Activated naive CD8-positive, alpha-beta T cell treated with anti-CD3 and anti-CD28 coated beads, Interleukin-2, amount 10 ng/mL, durations not matched to agents 7 days and 5 days (primary cell): ENCODE results near the gene MAP3K3. TPM values are rescaled to one million over a fixed set of nuclear protein-coding genes. Genes with fewer than 3 reads are reported as not detected.

Experiments used
- ATAC-seq: fragments of 150-1000 bp; cut with Tn5 transposase; one replicate; pipeline ENCODE4 v1.10.0; 2021; ENCODE audit warnings: low read depth, moderate library complexity
- POLR2A ChIA-PET: fragments of 350-600 bp; sonication (Branson Sonifier 250); formaldehyde crosslinking; loops from one replicate; lab custom pipeline; 2021; ENCODE audit warnings: antibody characterized with exemption; lab: Charles Lee
- DNase-seq: peaks from one replicate; pipeline ENCODE4 v3.0.0; 2021
- H3K27ac Mint-ChIP-seq: one replicate; pipeline ENCODE4 v1.8.0; 2022; ENCODE audit warnings: mild to moderate bottlenecking, mixed read lengths
- H3K27me3 Mint-ChIP-seq: one replicate; pipeline ENCODE4 v1.8.0; 2022; ENCODE audit warnings: mild to moderate bottlenecking, moderate library complexity, mixed read lengths
- H3K36me3 Mint-ChIP-seq: one replicate; pipeline ENCODE4 v1.8.0; 2021; ENCODE audit warnings: mild to moderate bottlenecking, mixed read lengths
- H3K4me1 Mint-ChIP-seq: one replicate; pipeline ENCODE4 v1.8.0; 2021; ENCODE audit warnings: mixed read lengths
- H3K4me3 Mint-ChIP-seq: one replicate; pipeline ENCODE4 v1.8.0; 2022; ENCODE audit warnings: mild to moderate bottlenecking, moderate library complexity, mixed read lengths
- H3K9me3 Mint-ChIP-seq: one replicate; pipeline ENCODE4 v1.8.0; 2021; ENCODE audit warnings: mixed read lengths
- total RNA-seq, 2 experiments: library from RNA; stranded (reverse); gene quantifications; one replicate each; pipeline ENCODE4 v1.2.3, GENCODE V29; 2021

The MAP3K3 gene
- total RNA-seq, 2 experiments from 2014 or later = 49.0 to 51.2 TPM

DNA sequence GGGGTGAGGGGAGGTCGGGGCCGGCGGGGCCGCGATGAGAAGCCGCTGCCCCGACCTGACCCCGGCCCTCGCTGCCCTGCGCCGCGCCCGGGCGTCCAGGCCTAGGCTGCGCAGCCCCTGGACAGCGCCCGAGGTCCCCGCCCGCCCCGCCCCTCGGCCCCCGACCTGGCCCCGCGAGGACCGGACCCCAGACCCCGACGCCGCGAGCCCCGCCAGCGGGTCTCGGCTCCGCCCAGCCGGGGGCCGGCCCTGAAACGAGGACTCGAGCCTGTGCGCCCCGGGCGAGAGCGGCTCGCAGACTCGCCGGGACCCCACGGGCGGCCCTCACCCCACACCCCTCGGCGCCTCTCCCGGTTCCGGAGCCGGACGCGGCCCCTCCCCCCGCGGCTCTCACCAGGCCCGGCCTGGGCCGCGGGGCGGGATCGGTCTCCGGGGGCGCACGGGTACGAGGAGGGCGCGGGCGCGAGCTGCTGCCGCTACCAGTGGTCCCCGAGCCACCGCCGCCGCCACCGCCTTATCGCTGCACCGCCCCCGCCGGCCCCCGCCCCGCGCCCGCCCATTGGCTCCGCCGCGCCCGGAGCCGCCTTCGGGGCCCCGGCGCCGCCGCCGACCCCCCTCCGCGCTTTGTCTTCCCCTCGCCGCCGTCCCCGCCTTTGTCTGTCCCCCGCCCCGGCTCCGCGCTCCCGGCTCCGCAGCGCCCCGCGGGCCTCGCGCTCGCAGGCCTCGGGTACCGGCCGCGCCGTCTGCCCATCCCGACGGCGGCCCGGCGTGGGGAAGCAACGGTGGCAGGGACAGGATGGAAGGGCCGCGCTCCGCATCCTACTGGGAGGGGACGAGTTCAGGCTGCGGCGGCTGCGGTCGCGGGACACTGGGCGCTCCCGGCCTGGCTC, 77.7 kb downstream of the MAP3K3 start, which contains the start of gene LIMD2:
LIMD2 (minus strand) TSS at position 488 of the 890 bp plus-strand sequence. CDS start 827 bp downstream, outside the sequence.
- Mint-ChIP-seq H3K4me1 (peaks cover 53% of the 10 kb centered on the region), H3K4me3 (peak within 1 kb of the TSS; percentile 98), H3K9me3 (no peaks in the 10 kb centered on the region), H3K27me3 (no peaks in the 10 kb centered on the region), H3K27ac (peak within 1 kb of the TSS; percentile 99), H3K36me3 (peaks cover 40% of the 10 kb centered on the region)
- peak; percentile 87 for DNase-seq
- peak; percentile 17 for ATAC-seq
- POLR2A ChIA-PET = interaction anchor here (1.0 to 4.0 kb wide), 8 partner anchors 11 to 149 kb away, joined by 3 to 56 read pairs (median 26); partner anchors contain the start of genes CCDC47, DDX42, SMARCD2 and STRADA

DNA sequence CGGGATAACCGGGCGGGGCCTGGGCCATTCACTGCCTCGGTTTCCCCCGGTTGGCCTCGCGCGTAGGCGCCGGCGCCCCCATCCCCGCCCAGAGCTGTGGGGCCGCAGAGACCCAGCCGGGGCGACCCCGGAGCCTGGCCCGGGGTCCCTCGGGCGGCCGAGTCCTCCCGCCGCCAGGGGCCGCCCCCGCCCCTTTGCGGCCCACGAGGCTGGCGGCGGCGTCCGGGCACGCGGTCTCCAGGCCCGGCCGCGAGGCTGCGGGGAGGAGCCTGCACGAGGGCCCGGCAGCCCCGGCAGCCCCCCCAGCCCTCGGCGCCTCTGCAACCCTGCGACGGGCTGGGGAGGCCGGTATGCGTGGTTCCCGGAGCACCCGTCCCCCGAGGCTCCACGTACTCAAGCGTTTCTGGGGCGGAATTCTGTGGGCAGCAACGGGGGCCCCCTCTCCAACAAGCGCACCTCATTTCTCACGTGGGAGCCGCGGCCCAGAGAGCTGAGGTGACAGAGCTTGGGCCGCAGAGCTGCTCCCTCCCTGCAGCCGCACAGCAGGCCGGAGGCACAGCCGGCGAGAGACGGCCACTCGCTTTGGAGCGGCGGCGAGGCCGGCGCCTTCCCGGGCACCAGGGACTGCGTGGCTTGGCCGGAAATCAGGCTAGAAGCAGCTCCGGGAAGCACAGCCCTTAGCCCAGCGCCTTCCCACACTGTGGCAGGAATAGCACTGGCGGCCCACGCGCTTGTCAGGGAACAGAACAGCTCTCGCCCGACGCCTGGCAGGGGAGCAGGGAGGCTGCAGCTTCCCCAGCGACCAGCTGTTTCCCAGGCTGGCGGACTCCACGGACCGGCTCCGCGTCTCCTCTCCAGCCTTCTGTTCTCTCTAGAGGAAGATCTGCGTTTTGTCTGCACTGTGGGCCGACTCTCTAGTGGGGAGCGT, 78.6 kb downstream of the MAP3K3 start:
- Mint-ChIP-seq H3K4me3 (peak overlapping the region; percentile 90), H3K4me1 (peaks cover 52% of the 10 kb centered on the region), H3K27me3 (no peaks in the 10 kb centered on the region), H3K36me3 (peaks cover 40% of the 10 kb centered on the region), H3K27ac (peak overlapping the region; percentile 98), H3K9me3 (no peaks in the 10 kb centered on the region)
- POLR2A ChIA-PET = interaction anchor here (0.6 to 4.0 kb wide), 19 partner anchors 9 to 281 kb away, joined by 3 to 56 read pairs (median 4); partner anchors contain the start of genes CCDC47, DCAF7, DDX42 and MAP3K3
- peak; percentile 81 for DNase-seq
- peak; percentile 2 for ATAC-seq

DNA sequence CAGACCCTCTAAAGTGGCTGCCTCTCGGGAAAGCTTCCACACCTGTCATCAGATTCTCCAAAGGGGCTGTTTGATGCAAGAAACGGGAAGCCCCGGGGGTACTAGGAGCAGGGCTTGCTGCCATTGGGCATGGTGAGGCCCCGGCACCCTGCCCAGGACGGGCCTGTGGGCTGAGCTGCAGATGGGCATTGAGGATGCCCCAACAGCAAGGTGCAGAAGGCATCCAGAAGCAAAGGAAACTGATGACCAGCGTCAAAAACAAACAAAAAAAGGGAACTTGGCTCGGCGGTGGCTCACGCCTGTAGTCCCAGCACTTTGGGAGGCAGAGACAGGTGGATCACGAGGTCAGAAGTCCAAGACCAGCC, 79.2 kb downstream of the MAP3K3 start:
- POLR2A ChIA-PET = interaction anchor here (0.6 to 4.0 kb wide), 16 partner anchors 9 to 267 kb away, joined by 3 to 56 read pairs (median 6); partner anchors contain the start of genes CCDC47, DCAF7, DDX42 and MAP3K3
- no peaks in the 10 kb centered on the region for H3K27me3 Mint-ChIP-seq
- no peak for DNase-seq

DNA sequence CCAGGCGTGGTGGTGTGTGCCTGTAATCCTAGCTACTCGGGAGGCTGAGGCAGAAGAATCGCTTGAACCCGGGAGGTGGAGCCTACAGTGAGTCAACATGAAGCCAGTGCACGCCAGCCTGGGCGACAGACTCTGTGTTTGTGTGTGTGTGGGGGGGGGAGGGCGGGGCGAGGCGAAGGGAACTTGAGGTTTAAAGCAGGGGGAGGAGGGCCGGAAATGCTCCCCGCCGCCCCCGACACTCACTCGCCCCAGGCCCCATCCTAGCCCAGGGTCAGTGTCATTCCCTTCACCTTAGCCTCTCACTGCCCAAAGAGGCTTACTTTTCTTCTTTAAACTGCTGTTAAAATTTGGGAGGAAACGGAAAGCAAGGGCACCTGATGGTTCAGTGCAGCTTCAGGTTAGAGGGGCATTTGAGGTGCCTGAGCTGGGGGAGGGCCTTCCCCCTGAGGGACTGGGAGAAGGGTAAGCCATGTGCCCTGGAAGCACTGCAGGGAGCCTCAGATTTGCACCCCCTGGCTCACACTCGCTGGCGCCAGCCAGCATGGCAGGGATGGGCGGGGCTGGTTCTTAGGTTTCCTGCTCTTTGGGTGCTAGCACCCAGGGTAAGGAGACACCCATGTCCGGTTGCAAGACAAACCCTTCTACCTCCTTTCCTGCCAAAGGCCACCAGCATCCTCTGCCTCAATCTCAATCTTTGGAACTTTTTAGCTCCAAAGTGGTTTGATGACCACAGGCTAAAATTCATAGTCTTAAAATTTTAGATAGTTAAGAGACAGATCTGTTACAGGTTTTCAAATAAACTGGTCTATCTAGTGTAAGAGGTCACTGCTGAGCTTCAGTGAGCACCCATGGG, 79.9 kb downstream of the MAP3K3 start:
- H3K36me3 Mint-ChIP-seq = peaks cover 27% of the 10 kb centered on the region
- H3K27me3 Mint-ChIP-seq = no peaks in the 10 kb centered on the region
- ATAC-seq (peak; percentile 21), DNase-seq (peak; percentile 71)
- H3K27ac Mint-ChIP-seq = peak overlapping the region; percentile 98
- H3K4me3 Mint-ChIP-seq = peak overlapping the region; percentile 90
- POLR2A ChIA-PET = interaction anchor here (0.6 to 4.0 kb wide), 18 partner anchors 8 to 152 kb away, joined by 3 to 56 read pairs (median 4); partner anchors contain the start of genes CCDC47, DCAF7, DDX42 and MAP3K3
- H3K4me1 Mint-ChIP-seq = peaks cover 52% of the 10 kb centered on the region
- H3K9me3 Mint-ChIP-seq = no peaks in the 10 kb centered on the region

More for the DNA sequence above, 79.2 kb downstream of the MAP3K3 start:
- Mint-ChIP-seq H3K27ac (peak overlapping the region; percentile 98), H3K9me3 (no peaks in the 10 kb centered on the region), H3K4me1 (peaks cover 52% of the 10 kb centered on the region), H3K36me3 (peaks cover 34% of the 10 kb centered on the region), H3K4me3 (peak overlapping the region; percentile 90)
- no peak for ATAC-seq

DNA sequence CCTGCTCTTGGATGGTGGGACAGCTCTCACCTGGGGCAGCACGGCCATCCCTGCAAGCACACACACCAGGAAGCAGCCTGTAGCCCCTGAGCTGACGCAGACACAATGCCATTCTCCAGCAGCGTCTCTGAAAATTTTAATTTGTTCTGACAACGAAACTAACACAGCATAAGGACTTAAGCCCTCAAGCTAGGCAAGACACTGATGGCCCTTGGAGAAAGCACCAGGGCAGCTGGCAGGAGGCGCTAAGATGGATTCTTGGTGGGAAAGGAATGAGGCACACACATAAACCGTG, 80.5 kb downstream of the MAP3K3 start:
- peaks cover 22% of the 10 kb centered on the region for H3K36me3 Mint-ChIP-seq
- H3K4me3 Mint-ChIP-seq = peak overlapping the region; percentile 90
- no peak for ATAC-seq
- H3K27me3 Mint-ChIP-seq = no peaks in the 10 kb centered on the region
- DNase-seq = no peak
- POLR2A ChIA-PET = interaction anchor here (0.7 to 4.0 kb wide), 10 partner anchors 8 to 153 kb away, joined by 3 to 56 read pairs (median 8); partner anchors contain the start of genes CCDC47, DCAF7, DDX42 and MAP3K3
- peak overlapping the region; percentile 98 for H3K27ac Mint-ChIP-seq
- H3K9me3 Mint-ChIP-seq = no peaks in the 10 kb centered on the region
- peaks cover 51% of the 10 kb centered on the region for H3K4me1 Mint-ChIP-seq

DNA sequence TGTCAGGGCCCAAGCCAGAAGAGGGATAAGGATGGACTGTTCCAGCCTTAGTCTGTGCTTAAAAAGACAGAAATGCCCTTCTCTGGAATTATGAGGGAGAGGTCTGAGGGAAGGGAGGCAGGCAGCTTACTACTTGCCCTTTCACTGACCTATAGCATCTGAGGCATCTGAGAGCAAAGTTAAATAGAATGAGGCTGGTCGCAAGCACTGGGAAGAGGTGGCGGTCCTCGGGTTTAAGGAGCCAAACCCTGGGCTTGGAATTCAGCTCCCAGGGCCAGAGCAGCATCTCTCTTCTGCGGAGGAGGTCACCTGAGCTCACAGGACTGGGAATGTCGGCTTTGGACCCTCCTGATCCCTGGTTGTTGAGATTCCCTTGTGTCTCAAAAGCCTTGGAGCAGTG, 80.8 kb downstream of the MAP3K3 start:
- Mint-ChIP-seq H3K4me1 (peaks cover 51% of the 10 kb centered on the region), H3K36me3 (peaks cover 18% of the 10 kb centered on the region), H3K27me3 (no peaks in the 10 kb centered on the region), H3K9me3 (no peaks in the 10 kb centered on the region), H3K27ac (peak overlapping the region; percentile 98), H3K4me3 (peak overlapping the region; percentile 90)
- POLR2A ChIA-PET = interaction anchor here (0.7 to 4.0 kb wide), 11 partner anchors 7 to 153 kb away, joined by 3 to 56 read pairs (median 5); partner anchors contain the start of genes CCDC47, DCAF7, DDX42 and MAP3K3
- ATAC-seq (no peak), DNase-seq (no peak)

DNA sequence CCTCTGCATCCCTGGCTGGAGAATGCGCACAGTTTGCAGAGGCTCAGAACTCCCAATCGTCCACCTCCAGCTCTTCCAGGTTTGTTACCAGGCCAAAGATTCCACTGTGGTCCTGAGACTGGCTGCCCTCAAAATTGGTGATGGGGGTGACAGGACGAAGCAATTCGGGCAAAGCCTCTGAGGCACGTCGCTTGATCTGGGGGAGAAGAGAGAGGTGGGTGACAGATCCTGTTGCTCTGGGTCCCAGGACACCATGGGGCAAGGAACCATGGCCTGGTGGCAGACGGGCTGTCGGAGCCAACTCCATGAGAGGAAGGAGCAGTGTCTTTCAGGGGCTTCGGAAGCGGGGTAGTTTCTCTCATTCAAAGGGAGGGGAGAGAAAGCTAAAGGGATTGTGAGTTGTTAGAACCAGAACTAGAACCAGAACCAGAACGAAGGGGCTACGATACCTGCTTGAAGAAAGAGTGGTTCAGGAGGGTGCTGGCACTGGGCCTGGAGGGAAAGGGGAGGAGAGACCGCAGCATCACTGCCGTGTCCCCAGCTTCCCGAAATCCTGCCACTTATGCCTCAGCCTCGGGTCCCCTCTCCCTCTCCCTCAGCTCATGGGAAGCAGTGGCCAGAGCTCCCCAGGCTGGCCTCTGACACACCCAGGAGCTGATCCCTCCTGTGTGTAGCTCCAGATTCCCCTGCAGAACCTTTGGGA, 81.5 kb downstream of the MAP3K3 start:
- POLR2A ChIA-PET = interaction anchor here (0.8 to 4.0 kb wide), 4 partner anchors 11 to 93 kb away, joined by 3 to 47 read pairs (median 4); partner anchors contain the start of genes CCDC47 and DDX42

DNA sequence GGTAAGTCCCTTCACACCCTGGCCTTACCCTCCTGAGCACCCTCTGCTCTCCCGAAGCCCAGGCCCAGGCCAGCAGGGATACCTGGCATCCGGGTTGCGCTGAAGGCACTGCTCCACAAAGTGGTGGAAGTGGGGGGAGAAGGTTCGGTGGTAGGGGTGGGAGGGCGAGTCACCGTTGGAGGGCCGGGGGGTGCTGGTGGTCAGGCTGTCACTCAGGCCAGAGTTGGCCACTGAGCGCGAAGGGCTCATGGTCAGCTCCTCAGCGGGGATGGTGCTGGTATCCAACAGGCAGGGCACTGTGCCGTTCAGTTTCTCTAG, 82.0 kb downstream of the MAP3K3 start:
- no peak for ATAC-seq
- Mint-ChIP-seq H3K36me3 (peaks cover 20% of the 10 kb centered on the region), H3K4me3 (peak overlapping the region; percentile 79), H3K4me1 (peaks cover 60% of the 10 kb centered on the region), H3K27me3 (no peaks in the 10 kb centered on the region), H3K27ac (no peak overlapping the region), H3K9me3 (no peaks in the 10 kb centered on the region)
- no peak for DNase-seq
- POLR2A ChIA-PET = interaction anchor here (0.7 kb wide), 1 partner anchor 9 kb away, joined by 3 read pairs; no protein-coding TSS in a partner anchor

More for the DNA sequence above, 81.5 kb downstream of the MAP3K3 start:
- no peaks in the 10 kb centered on the region for H3K9me3 Mint-ChIP-seq
- no peaks in the 10 kb centered on the region for H3K27me3 Mint-ChIP-seq
- ATAC-seq (no peak), DNase-seq (no peak)
- H3K27ac Mint-ChIP-seq = peak overlapping the region; percentile 98
- H3K36me3 Mint-ChIP-seq = peaks cover 15% of the 10 kb centered on the region
- peak overlapping the region; percentile 79 for H3K4me3 Mint-ChIP-seq
- H3K4me1 Mint-ChIP-seq = peaks cover 55% of the 10 kb centered on the region

DNA sequence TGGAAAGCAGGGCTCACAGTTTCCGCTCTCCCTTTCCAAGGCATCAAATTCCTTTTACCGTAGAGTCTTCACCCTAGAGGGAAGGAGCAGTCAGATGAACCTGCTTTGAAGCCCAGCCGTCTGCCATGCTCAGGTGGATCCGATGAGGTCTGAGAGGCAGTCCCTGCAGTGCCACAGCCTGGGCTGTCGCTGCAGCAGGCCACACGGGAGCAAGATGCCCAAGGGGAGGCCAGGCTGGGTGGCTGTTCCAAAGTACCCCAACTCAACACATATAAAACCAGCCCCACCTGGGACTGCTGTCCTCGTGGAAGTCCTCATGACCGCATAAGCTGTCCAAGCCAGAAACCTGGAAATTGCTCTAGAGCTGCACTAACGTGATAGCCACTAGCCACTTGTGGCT, 82.6 kb downstream of the MAP3K3 start:
- H3K4me3 Mint-ChIP-seq = no peak overlapping the region

DNA sequence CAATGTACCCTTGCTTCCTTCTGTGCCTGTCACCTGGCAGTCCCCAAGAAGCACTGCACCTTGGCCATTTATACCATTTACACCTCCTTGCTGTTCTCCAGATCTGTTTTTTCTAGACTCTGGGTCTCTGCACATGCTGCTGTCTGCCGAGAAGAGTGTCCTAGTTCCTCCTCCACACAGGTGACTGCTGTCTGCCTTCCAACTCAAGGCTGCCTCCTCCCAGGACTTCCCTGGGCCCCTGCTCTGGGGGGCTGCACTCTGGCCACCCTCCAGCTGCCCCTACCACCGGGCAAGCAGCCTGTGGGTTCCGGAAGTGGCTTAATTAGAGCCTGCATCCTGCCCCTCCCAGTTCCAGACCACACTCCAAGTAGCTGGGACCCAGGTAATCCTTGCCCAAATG, 83.4 kb downstream of the MAP3K3 start:
- peak overlapping the region; percentile 62 for H3K4me3 Mint-ChIP-seq
- no peaks in the 10 kb centered on the region for H3K9me3 Mint-ChIP-seq
- ATAC-seq (no peak), DNase-seq (no peak)
- POLR2A ChIA-PET = interaction anchor here (0.9 to 6.9 kb wide), 7 partner anchors 8 to 138 kb away, joined by 3 to 100 read pairs (median 5); partner anchors contain the start of genes CCDC47 and DDX42
- no peaks in the 10 kb centered on the region for H3K27me3 Mint-ChIP-seq
- H3K36me3 Mint-ChIP-seq = peaks cover 23% of the 10 kb centered on the region
- H3K27ac Mint-ChIP-seq = peak overlapping the region; percentile 82
- H3K4me1 Mint-ChIP-seq = peaks cover 72% of the 10 kb centered on the region

More for the DNA sequence above, 82.6 kb downstream of the MAP3K3 start:
- H3K27ac Mint-ChIP-seq = peak overlapping the region; percentile 82
- H3K4me1 Mint-ChIP-seq = peaks cover 66% of the 10 kb centered on the region
- H3K27me3 Mint-ChIP-seq = no peaks in the 10 kb centered on the region
- POLR2A ChIA-PET = interaction anchor here (0.7 to 3.0 kb wide), 4 partner anchors 9 to 38 kb away, joined by 3 to 17 read pairs (median 6); no protein-coding TSS in a partner anchor
- H3K9me3 Mint-ChIP-seq = no peaks in the 10 kb centered on the region
- no peak for ATAC-seq
- DNase-seq = no peak
- H3K36me3 Mint-ChIP-seq = peaks cover 23% of the 10 kb centered on the region

DNA sequence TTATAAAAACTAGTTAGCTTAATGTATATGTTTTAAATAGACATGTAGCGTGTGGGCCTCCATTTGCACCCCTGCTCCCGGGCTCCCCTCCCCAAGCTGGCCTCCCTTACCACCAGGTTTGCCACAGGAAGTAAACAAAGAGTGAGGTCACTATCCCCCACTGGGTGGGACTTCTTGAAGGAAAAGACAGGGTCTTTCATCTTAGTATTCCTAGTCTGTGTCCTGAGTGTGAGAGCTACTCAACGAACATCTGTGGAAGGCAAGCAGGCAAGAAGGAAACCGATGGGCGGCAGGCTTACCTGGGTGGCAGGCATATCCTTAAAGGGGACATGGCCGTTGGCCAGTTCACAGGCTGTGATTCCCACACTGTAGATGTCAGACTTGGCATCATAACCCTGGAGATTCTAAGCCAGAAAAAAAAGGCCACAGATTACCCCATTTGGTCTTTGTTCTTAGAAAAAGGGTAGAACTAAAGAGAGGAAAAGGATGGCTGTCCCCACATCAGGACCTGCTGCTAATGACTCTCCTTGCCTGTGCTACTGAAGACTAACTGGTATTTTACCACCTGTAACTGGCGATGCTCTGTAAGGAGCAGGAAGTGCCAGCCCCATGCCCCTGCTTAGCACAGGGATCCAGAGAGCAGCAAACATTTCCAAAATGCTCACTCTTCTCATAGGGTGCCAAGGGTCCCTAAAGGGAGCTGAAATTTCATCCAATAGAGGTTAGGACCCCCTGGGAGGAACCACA, 84.3 kb downstream of the MAP3K3 start:
- peak overlapping the region; percentile 82 for H3K27ac Mint-ChIP-seq
- no peaks in the 10 kb centered on the region for H3K27me3 Mint-ChIP-seq
- POLR2A ChIA-PET = interaction anchor here (0.7 to 6.9 kb wide), 10 partner anchors 9 to 137 kb away, joined by 3 to 100 read pairs (median 4); partner anchors contain the start of genes CCDC47, DDX42 and MAP3K3
- H3K36me3 Mint-ChIP-seq = peaks cover 21% of the 10 kb centered on the region
- ATAC-seq = no peak
- no peaks in the 10 kb centered on the region for H3K9me3 Mint-ChIP-seq
- H3K4me1 Mint-ChIP-seq = peaks cover 69% of the 10 kb centered on the region
- peak overlapping the region; percentile 62 for H3K4me3 Mint-ChIP-seq
- no peak for DNase-seq
